Esophagus muscularis mucosa (tissue), 4 donors: Measurements from ENCODE around the gene CNOT2. TPM values are rescaled to one million over a fixed set of nuclear protein-coding genes. Genes with fewer than 3 reads are reported as not detected.

Experiments
- DNase-seq: peaks from one replicate; pipeline ENCODE4 v3.0.0-alpha.2; 2017; ENCODE audit errors: extremely low spot score
- H3K27ac ChIP-seq, 4 donors: fragments of 200-600 bp; sonication (generic); replicated peaks in 1 of 4; 1 replicate in 3 of 4; 2 replicates in 1 of 4; pipeline ENCODE4 v1.5.1; 2016 to 2019; ENCODE audit warnings: mild to moderate bottlenecking in 1 of 4
- H3K27me3 ChIP-seq, 4 donors: fragments of 200-600 bp; sonication (generic); one replicate each; pipeline versions ENCODE4 v1.5.1 to v1.6.0; 2016 to 2019
- H3K36me3 ChIP-seq, 4 donors: fragments of 200-600 bp; sonication (generic); one replicate each; pipeline ENCODE4 v1.5.1; 2016 to 2019
- H3K4me1 ChIP-seq, 4 donors: fragments of 200-600 bp; sonication (generic); one replicate each; pipeline ENCODE4 v1.5.1; 2016 to 2019
- H3K4me3 ChIP-seq, 4 donors: fragments of 200-600 bp; sonication (generic); 1 replicate in 2 of 4; 2 replicates in 2 of 4; pipeline ENCODE4 v1.5.1; 2016 to 2019; ENCODE audit warnings: mild to moderate bottlenecking in 4 of 4, moderate library complexity in 1 of 4
- H3K9me3 ChIP-seq, 4 donors: fragments of 200-600 bp; sonication (generic); 1 replicate in 3 of 4; 2 replicates in 1 of 4; pipeline ENCODE4 v1.5.1; 2016 to 2019
- CTCF ChIP-seq, 3 experiments: fragments of 200-600 bp in 2 of 3; fragments of 450-650 bp in 1 of 3; sonication (generic) in 2 of 3; IDR thresholded peaks; one replicate each; pipeline ENCODE4 v1.5.1; 2017 to 2019; ENCODE audit warnings: antibody characterized with exemption in 3 of 3, mild to moderate bottlenecking in 2 of 3, moderate library complexity in 1 of 3
- EP300 ChIP-seq: sonication (generic); formaldehyde crosslinking; IDR thresholded peaks from one replicate; pipeline ENCODE4 v1.6.1; 2017; ENCODE audit warnings: antibody characterized with exemption
- POLR2A ChIP-seq: fragments of 450-650 bp; IDR thresholded peaks from one replicate; pipeline ENCODE4 v1.6.1; 2017; ENCODE audit warnings: antibody characterized with exemption, moderate library complexity, mild to moderate bottlenecking, low read depth
- POLR2AphosphoS5 ChIP-seq, 2 donors: sonication (generic); formaldehyde crosslinking; IDR thresholded peaks; one replicate each; pipeline ENCODE4 v1.6.1; 2017; ENCODE audit warnings: antibody characterized with exemption in 2 of 2
- WGBS: methylation state at CpG from one replicate; pipeline ENCODE4 v1.1.5; 2018; 5-methylcytosine and 5-hydroxymethylcytosine counted together
- intact Hi-C: fragments of 100-400 bp; cut with DNase I; formaldehyde crosslinking; loops from one replicate; pipeline ENCODE4 v1.15.1; 2023
- total RNA-seq, 4 donors: library from RNA; depleted of rRNA; stranded (reverse); fragments of >200 nt; gene quantifications; one replicate each; pipeline versions ENCODE4 v1.1.0 to v1.2.1, GENCODE V29; 2016

The CNOT2 gene
- total RNA-seq, 4 donors from 2014 or later = 55.6 to 87.6 (median 82.7) TPM

- no peaks in the 10 kb centered on the region for H3K27me3 ChIP-seq
- peaks cover 7 to 37% (median 23%) of the 10 kb centered on the region in 4 donors for H3K4me1 ChIP-seq
- no peak for DNase-seq
- intact Hi-C loops = no loop called here
- H3K27ac ChIP-seq = no peak overlapping the region
- peaks cover 0 to 5% (median 0%) of the 10 kb centered on the region in 4 donors for H3K36me3 ChIP-seq
- H3K9me3 ChIP-seq = no peaks in the 10 kb centered on the region
- no peak overlapping the region for H3K4me3 ChIP-seq
- no peak for TF ChIP-seq CTCF (IDR thresholded peaks at IDR 0.05)
- TF ChIP-seq POLR2A = no peak
- TF ChIP-seq POLR2AphosphoS5 (IDR thresholded peaks at IDR 0.05) = no peak
- TF ChIP-seq EP300 = no peak
Observed at GRCh38 chr12:70275045-70275444, 31.8 kb downstream of the CNOT2 start.

GRCh38 chr12:70277973-70278372 lies 34.7 kb downstream of the CNOT2 start:
- Histone ChIP-seq H3K9me3 (no peaks in the 10 kb centered on the region), H3K27ac (no peak overlapping the region), H3K36me3 (peaks cover 0 to 5% (median 0%) of the 10 kb centered on the region in 4 donors), H3K4me1 (peaks cover 0 to 9% (median under 1%) of the 10 kb centered on the region in 4 donors), H3K27me3 (no peaks in the 10 kb centered on the region), H3K4me3 (no peak overlapping the region)
- no peak for DNase-seq
- intact Hi-C loops = no loop called here
- WGBS = 94% methylated on average over 8 of the region's 8 CpGs
- TF ChIP-seq POLR2AphosphoS5 (IDR thresholded peaks at IDR 0.05) (no peak), EP300 (no peak), POLR2A (no peak), CTCF (IDR thresholded peaks at IDR 0.05) (no peak)

- no peak for TF ChIP-seq POLR2AphosphoS5 (IDR thresholded peaks at IDR 0.05)
- no peak for TF ChIP-seq POLR2A
- TF ChIP-seq EP300 = no peak
- TF ChIP-seq CTCF (IDR thresholded peaks at IDR 0.05) = no peak
- H3K4me3 ChIP-seq = no peak overlapping the region
- no peak for DNase-seq
- no peaks in the 10 kb centered on the region for H3K9me3 ChIP-seq
- intact Hi-C loops = no loop called here
- no peaks in the 10 kb centered on the region for H3K4me1 ChIP-seq
- H3K27ac ChIP-seq = no peak overlapping the region
- H3K27me3 ChIP-seq = no peaks in the 10 kb centered on the region
- H3K36me3 ChIP-seq = peaks cover 0 to 5% (median 0%) of the 10 kb centered on the region in 4 donors
Observed at GRCh38 chr12:70278945-70279344, 35.7 kb downstream of the CNOT2 start.

GRCh38 chr12:70283232-70283631 lies 40.0 kb downstream of the CNOT2 start:
- no peak for DNase-seq
- H3K4me3 ChIP-seq = no peak overlapping the region
- no peaks in the 10 kb centered on the region for H3K27me3 ChIP-seq
- no peak overlapping the region for H3K27ac ChIP-seq
- WGBS = 95% methylated on average over 3 of the region's 3 CpGs
- intact Hi-C loops = no loop called here
- no peaks in the 10 kb centered on the region for H3K4me1 ChIP-seq
- H3K9me3 ChIP-seq = no peaks in the 10 kb centered on the region
- TF ChIP-seq EP300 (no peak), CTCF (IDR thresholded peaks at IDR 0.05) (no peak), POLR2AphosphoS5 (IDR thresholded peaks at IDR 0.05) (no peak), POLR2A (no peak)
- H3K36me3 ChIP-seq = peaks cover 0 to 21% (median 8%) of the 10 kb centered on the region in 4 donors

- 100% methylated on average over 2 of the region's 2 CpGs for WGBS
- peaks cover 0 to 12% (median 8%) of the 10 kb centered on the region in 4 donors for H3K4me1 ChIP-seq
- H3K27ac ChIP-seq = no peak overlapping the region
- no peaks in the 10 kb centered on the region for H3K27me3 ChIP-seq
- no peak for TF ChIP-seq POLR2A
- TF ChIP-seq CTCF (IDR thresholded peaks at IDR 0.05) = no peak
- no peak for TF ChIP-seq EP300
- no peak for TF ChIP-seq POLR2AphosphoS5 (IDR thresholded peaks at IDR 0.05)
- peaks cover 0 to 16% (median 8%) of the 10 kb centered on the region in 4 donors for H3K36me3 ChIP-seq
- DNase-seq = no peak
- intact Hi-C loops = no loop called here
- H3K4me3 ChIP-seq = no peak overlapping the region
- H3K9me3 ChIP-seq = no peaks in the 10 kb centered on the region
Observed at GRCh38 chr12:70288817-70289216, 45.6 kb downstream of the CNOT2 start.
